Amniotic epithelial cell (primary cell): Measurements from ENCODE around the gene CSAD.

Experiments used
- DNase-seq: peaks from one replicate; pipeline ENCODE4 v3.0.0-alpha.2; 2010; ENCODE audit warnings: low read depth

Gene CSAD

DNA sequence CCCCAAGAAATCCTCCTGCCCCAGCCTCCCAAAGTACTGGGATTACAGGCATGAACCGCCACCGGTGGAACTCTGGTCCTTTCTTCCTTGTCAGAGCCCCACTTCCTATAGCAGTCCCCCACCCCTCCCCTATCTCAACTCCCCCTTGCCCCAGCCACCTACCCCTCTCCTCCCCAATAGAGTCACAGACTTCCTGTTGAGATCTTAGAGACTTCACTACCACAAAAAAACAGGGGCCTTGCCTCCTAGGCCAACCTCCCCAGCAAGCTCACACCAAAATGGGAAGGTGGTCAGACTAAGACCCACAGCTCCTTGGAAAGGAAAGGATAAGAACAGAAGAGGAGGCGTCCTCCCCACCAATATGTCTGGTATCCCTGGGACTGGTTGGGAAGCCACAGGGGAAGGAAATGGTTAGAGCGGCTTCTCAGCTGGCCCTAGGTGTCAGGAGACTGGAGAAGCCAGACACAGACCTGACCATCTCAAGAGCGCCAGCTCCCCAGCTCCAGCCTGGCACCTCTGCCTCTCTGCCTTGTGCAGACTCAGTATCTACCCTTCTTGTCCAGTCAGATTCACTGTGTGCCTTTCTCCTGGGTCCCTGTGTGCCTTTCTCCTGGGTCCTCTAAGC is 17.9 kb upstream of the CSAD start:
- DNase-seq = no peak

GRCh38 chr12:53197011-53197640 is 16.4 kb upstream of the CSAD start:
- no peak for DNase-seq

- DNase-seq = no peak
Measured at GRCh38 chr12:53196486-53196885, 15.8 kb upstream of the CSAD start.

DNA sequence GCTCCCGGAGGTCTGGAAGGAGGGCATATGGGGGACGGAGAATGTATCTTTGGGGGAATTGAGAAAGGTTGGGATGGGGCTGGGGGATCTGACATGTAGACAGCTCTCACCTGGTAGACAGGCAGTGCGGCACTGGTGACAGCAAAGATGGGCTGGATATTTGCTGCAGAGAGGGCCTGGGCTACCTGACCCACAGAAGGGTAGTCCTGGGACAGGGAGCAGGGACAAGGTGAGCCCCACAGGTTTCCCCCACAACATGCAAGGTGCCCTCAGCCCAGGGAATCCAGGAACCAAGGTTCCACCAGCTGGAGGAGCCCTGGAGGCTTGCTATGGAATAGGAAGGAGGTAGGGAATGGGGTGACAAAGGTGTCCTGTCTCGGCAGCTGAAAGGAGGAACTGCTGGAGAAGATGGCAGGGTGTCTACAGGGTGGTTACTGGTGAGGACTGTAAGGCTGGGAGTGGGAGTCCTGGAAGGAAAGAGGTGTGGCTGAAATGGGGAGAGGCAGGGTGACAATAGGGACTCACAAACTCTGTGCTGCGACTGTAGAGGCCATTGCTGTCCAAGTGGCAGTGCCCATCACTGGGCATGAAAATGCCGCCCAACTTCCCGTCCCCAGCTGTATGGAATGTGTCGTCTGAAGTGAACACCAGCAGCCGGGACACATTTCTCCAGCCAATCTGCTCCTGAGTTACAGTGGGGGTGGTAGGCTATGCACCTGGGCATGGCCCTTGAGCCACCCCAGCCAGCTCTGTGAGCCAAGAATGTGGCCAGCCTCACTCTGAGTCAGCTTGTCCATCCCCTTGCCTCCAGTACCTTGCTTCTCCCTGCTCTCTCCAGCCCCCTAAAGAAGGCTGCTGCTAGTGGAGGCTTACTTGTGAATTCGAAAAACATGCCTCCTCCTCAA is 15.0 kb upstream of the CSAD start:
- DNase-seq = no peak

GRCh38 chr12:53194973-53195372 is 14.2 kb upstream of the CSAD start:
- DNase-seq = no peak

- no peak for DNase-seq
Measured at GRCh38 chr12:53193985-53194716, 13.4 kb upstream of the CSAD start.

GRCh38 chr12:53193040-53193439 is 12.3 kb upstream of the CSAD start:
- DNase-seq = no peak

- no peak for DNase-seq
Measured at GRCh38 chr12:53192531-53193021, 11.9 kb upstream of the CSAD start.

GRCh38 chr12:53191885-53192530 is 11.3 kb upstream of the CSAD start:
- DNase-seq = no peak

DNA sequence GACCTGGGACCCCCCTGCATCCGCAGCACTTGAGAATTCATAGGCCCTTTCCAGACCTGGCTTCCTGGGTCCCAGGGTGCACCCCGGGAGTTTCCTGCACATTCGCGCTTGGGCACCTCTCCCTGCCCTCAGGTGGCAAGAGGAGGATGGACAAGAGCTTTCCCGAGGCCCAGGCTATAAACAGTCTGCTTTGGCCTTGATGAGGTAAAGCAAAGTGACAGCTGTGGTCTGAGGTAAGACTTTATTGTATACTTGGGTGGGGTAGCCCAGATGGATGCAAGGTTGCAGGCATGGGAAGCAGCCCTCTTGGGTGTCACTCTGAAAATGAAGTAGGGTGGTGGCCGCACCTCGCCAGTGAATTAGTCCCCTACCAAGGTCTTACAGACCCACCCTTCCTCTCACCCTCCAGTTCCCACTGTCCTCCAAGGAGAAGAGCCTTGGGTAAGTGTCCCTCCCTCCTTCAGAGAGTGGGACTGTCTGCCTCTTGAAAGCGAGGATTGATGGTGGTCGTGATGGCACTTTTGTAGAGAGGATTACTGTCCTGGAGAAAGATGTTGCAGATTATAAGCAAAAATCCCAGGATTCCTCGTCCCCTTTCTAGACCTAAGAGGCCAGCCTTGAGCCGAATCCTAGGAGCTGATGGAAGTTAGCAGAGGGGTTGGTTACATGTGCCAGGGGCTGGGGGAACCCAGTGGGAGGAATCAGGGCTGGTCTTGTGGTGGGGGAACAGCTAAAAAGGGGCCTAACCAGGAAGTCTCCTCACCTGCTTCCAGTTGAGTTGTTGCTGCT is 10.6 kb upstream of the CSAD start:
- DNase-seq = no peak

- peak; percentile 49 for DNase-seq
Measured at GRCh38 chr12:53190108-53190729, 9.5 kb upstream of the CSAD start.

- DNase-seq = no peak
Measured at GRCh38 chr12:53187145-53187899, 6.6 kb upstream of the CSAD start.

DNA sequence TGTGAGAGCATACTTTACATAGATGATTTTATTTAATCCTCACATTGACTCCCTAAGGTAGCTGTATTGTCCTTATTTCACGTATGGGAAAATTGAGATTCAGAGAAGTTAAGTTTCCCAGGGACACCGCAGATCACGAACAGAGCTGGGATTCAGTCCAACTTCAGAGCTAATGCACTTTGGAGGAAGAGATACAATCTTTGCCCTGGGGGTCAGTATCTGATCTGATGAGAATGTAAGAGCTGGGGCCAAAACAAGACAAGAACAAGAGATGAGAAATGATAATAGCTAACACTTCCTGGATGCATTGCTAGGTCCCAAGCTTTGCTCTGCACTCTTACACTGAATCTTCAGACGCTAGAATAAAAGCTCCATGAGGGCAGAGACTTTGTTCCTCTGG is 6.0 kb upstream of the CSAD start:
- no peak for DNase-seq

GRCh38 chr12:53185582-53186153 is 4.9 kb upstream of the CSAD start:
- no peak for DNase-seq

GRCh38 chr12:53184828-53185227 is 4.1 kb upstream of the CSAD start:
- no peak for DNase-seq

- DNase-seq = no peak
Measured at GRCh38 chr12:53182903-53183302, 2.2 kb upstream of the CSAD start.

- no peak for DNase-seq
Measured at GRCh38 chr12:53181935-53182334, 1.2 kb upstream of the CSAD start.

- DNase-seq = peak; percentile 72
Measured at GRCh38 chr12:53180931-53181645, 363 bp upstream of the CSAD start.
